ENCODE data around the gene FAM135A.

GRCh38 chr6:70599187-70599586 is 185.9 kb downstream of the FAM135A start:
- no peak for TF ChIP-seq CUX1 (IDR thresholded peaks at IDR 0.05; ENCODE audit: insufficient replicate concordance, low read depth, low read length)
- no peak for TF ChIP-seq POLR2AphosphoS5 (IDR thresholded peaks at IDR 0.05; ENCODE audit: low read length)
- no peak for TF ChIP-seq JUND (IDR thresholded peaks at IDR 0.05; ENCODE audit: low read depth, low read length)
- no peak for TF ChIP-seq USF2 (IDR thresholded peaks at IDR 0.05; ENCODE audit: borderline replicate concordance, low read depth, low read length)
- no peak for TF ChIP-seq JUNB (IDR thresholded peaks at IDR 0.05)
- TF ChIP-seq CTCF (IDR thresholded peaks at IDR 0.05 in 2 of 3, conservative IDR thresholded peaks at IDR 0.05 in 1 of 3; ENCODE audit: control insufficient read depth in 2 of 3, extremely low read depth in 1 of 3, insufficient read depth in 1 of 3, low read depth in 3 of 3, low read length in 3 of 3), result no peak
- no peak for TF ChIP-seq ZNF592 (IDR thresholded peaks at IDR 0.05)
- no peak for TF ChIP-seq CREM (IDR thresholded peaks at IDR 0.05; ENCODE audit: low read depth)
- TF ChIP-seq STAT1 (conservative IDR thresholded peaks at IDR 0.05), result no peak
- TF ChIP-seq YY1 (IDR thresholded peaks at IDR 0.05; ENCODE audit: low read depth, low read length), result no peak

All from GM12878 (cell line).